Stimulated activated memory B cell treated with anti-CD40 and anti-IgM and Interleukin-4, amounts not matched to agents 10 μg/mL and 1 μg/mL and 100 μg/mL, for 72 hours (primary cell): ENCODE data around the gene NLRP11.
A peak's percentile ranks its signal among the peaks of the same experiment; 100 is the strongest.
"Not testable (repeated sequence)": the region's sequence is repeated elsewhere in the genome, so short reads cannot be mapped to it uniquely, and the experiment has no call there.

ENCODE experiments used
- ATAC-seq: fragments of 150-1000 bp; cut with Tn5 transposase; 2 replicates; pipeline ENCODE4 v1.10.0; 2021
- H3K27ac Mint-ChIP-seq: one replicate; pipeline ENCODE4 v1.8.0; 2022; ENCODE audit warnings: mild to moderate bottlenecking, mixed read lengths
- H3K27me3 Mint-ChIP-seq: one replicate; pipeline ENCODE4 v1.8.0; 2022; ENCODE audit warnings: mixed read lengths
- H3K36me3 Mint-ChIP-seq: one replicate; pipeline ENCODE4 v1.8.0; 2022; ENCODE audit warnings: mixed read lengths
- H3K4me1 Mint-ChIP-seq: one replicate; pipeline ENCODE4 v1.8.0; 2022; ENCODE audit warnings: mixed read lengths
- H3K4me3 Mint-ChIP-seq: one replicate; pipeline ENCODE4 v1.8.0; 2022; ENCODE audit warnings: mild to moderate bottlenecking, moderate library complexity, mixed read lengths
- H3K9me3 Mint-ChIP-seq: one replicate; pipeline ENCODE4 v1.8.0; 2022; ENCODE audit warnings: mixed read lengths

The NLRP11 gene

GRCh38 chr19:55812449-55812848, 19.4 kb downstream of the NLRP11 start:
- no peak overlapping the region for H3K27ac Mint-ChIP-seq
- ATAC-seq, result no peak
- H3K4me3 Mint-ChIP-seq, result no peak overlapping the region
- no peaks in the 10 kb centered on the region for H3K9me3 Mint-ChIP-seq
- H3K27me3 Mint-ChIP-seq, result peaks cover 52% of the 10 kb centered on the region
- H3K4me1 Mint-ChIP-seq, result peaks cover 6% of the 10 kb centered on the region
- peaks cover 4% of the 10 kb centered on the region for H3K36me3 Mint-ChIP-seq

- peaks cover 6% of the 10 kb centered on the region for H3K4me1 Mint-ChIP-seq
- H3K36me3 Mint-ChIP-seq, result peaks cover 4% of the 10 kb centered on the region
- H3K4me3 Mint-ChIP-seq, result no peak overlapping the region
- peaks cover 52% of the 10 kb centered on the region for H3K27me3 Mint-ChIP-seq
- no peak for ATAC-seq
- no peak overlapping the region for H3K27ac Mint-ChIP-seq
- no peaks in the 10 kb centered on the region for H3K9me3 Mint-ChIP-seq
Observed at GRCh38 chr19:55811340-55811739, 20.5 kb downstream of the NLRP11 start.

- Mint-ChIP-seq H3K9me3 (no peaks in the 10 kb centered on the region), H3K27ac (no peak overlapping the region), H3K27me3 (peaks cover 35% of the 10 kb centered on the region), H3K36me3 (peaks cover 8% of the 10 kb centered on the region), H3K4me3 (peak overlapping the region; percentile 36), H3K4me1 (peaks cover 6% of the 10 kb centered on the region)
- ATAC-seq, result peak; percentile 93
Observed at GRCh38 chr19:55809381-55810058, 22.3 kb downstream of the NLRP11 start.

- ATAC-seq, result no peak
- no peak overlapping the region for H3K4me3 Mint-ChIP-seq
Observed at GRCh38 chr19:55802281-55802680, 29.5 kb downstream of the NLRP11 start.

GRCh38 chr19:55801416-55801815, 30.4 kb downstream of the NLRP11 start:
- H3K4me3 Mint-ChIP-seq, result no peak overlapping the region
- ATAC-seq, result peak; percentile 70
- peaks cover 9% of the 10 kb centered on the region for H3K36me3 Mint-ChIP-seq
- peaks cover 3% of the 10 kb centered on the region for H3K9me3 Mint-ChIP-seq
- H3K27ac Mint-ChIP-seq, result peak overlapping the region; percentile 65
- peaks cover 14% of the 10 kb centered on the region for H3K4me1 Mint-ChIP-seq
- H3K27me3 Mint-ChIP-seq, result no peaks in the 10 kb centered on the region

More at GRCh38 chr19:55802281-55802680, 29.5 kb downstream of the NLRP11 start:
- H3K27me3 Mint-ChIP-seq, result no peaks in the 10 kb centered on the region
- H3K9me3 Mint-ChIP-seq, result peaks cover 3% of the 10 kb centered on the region
- H3K4me1 Mint-ChIP-seq, result peaks cover 14% of the 10 kb centered on the region
- no peak overlapping the region for H3K27ac Mint-ChIP-seq
- peaks cover 9% of the 10 kb centered on the region for H3K36me3 Mint-ChIP-seq

DNA sequence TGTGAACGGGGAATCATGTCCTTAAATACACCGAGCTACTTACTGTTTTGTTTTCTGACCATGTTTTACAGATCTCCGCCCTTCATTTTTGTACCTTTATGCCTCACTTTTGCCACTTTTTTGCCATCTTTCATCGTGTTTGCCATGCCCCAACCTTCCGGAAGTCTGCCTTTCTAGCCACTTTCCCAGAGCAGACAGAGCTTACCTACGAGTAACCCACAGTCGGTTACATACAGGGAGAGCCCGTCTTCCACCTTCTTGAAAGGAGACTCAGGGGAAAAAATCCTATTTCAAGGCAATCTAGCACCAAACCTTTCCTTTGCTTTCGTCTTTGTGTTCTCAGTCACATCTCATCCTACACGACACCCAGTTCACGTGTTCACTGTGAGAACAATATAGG, 36.8 kb downstream of the NLRP11 start:
- ATAC-seq, result no peak
- Mint-ChIP-seq H3K4me3 (no peak overlapping the region), H3K9me3 (no peaks in the 10 kb centered on the region), H3K27ac (no peak overlapping the region), H3K36me3 (peaks cover 6% of the 10 kb centered on the region), H3K27me3 (no peaks in the 10 kb centered on the region), H3K4me1 (no peaks in the 10 kb centered on the region)

DNA sequence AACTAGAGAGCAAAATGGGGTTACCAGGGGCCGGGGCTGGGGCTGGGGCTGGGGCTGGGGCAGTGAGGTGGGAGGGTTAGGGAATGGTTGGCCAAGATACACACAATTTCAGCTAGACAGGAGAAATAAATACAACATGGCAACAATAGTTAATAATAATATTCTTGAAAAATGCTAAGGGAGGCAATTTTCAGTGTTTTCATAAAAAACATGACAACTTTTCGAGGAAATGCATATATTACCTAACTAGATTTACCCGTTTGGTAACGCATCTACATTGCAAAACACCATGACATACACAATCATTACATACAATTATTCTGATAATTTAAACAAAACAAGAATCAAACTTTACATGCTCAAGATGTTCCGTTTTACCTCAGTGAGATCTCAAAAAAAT, 50.7 kb downstream of the NLRP11 start:
- Mint-ChIP-seq H3K27me3 (peaks cover 56% of the 10 kb centered on the region), H3K36me3 (no peaks in the 10 kb centered on the region), H3K27ac (no peak overlapping the region), H3K4me3 (no peak overlapping the region), H3K9me3 (peaks cover 3% of the 10 kb centered on the region), H3K4me1 (no peaks in the 10 kb centered on the region)
- no peak for ATAC-seq

- no peak for ATAC-seq
- Mint-ChIP-seq H3K9me3 (peaks cover 3% of the 10 kb centered on the region), H3K4me3 (no peak overlapping the region), H3K36me3 (no peaks in the 10 kb centered on the region), H3K27me3 (peaks cover 74% of the 10 kb centered on the region), H3K4me1 (no peaks in the 10 kb centered on the region), H3K27ac (no peak overlapping the region)
Observed at GRCh38 chr19:55778331-55778730, 53.5 kb downstream of the NLRP11 start.

GRCh38 chr19:55777528-55777927, 54.3 kb downstream of the NLRP11 start:
- Mint-ChIP-seq H3K27ac (no peak overlapping the region), H3K36me3 (no peaks in the 10 kb centered on the region), H3K9me3 (peaks cover 3% of the 10 kb centered on the region), H3K4me3 (no peak overlapping the region), H3K27me3 (peaks cover 74% of the 10 kb centered on the region), H3K4me1 (no peaks in the 10 kb centered on the region)
- no peak for ATAC-seq

DNA sequence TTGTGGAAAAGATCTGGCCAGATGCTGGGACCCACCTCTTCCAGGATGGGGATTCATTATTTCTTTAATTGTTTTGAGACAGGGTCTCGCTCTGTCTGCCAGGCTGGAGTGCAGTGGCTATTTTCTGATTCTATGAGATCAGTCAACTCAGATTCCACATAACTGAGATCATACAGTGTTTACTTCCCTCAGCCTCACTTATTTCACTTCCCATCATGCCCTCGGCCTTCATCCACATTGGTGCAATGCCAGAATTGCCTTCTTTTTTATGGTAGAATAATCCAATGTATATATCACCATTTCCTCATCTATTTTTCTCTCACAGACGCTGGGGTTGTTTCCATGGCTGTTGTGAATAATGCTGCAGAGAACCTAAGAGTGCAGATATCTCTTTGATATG, 62.2 kb downstream of the NLRP11 start:
- peaks cover 42% of the 10 kb centered on the region for H3K27me3 Mint-ChIP-seq
- H3K36me3 Mint-ChIP-seq, ATAC-seq, H3K4me3 Mint-ChIP-seq, H3K27ac Mint-ChIP-seq, H3K4me1 Mint-ChIP-seq: not testable (repeated sequence)
- H3K9me3 Mint-ChIP-seq, result peaks cover 16% of the 10 kb centered on the region

DNA sequence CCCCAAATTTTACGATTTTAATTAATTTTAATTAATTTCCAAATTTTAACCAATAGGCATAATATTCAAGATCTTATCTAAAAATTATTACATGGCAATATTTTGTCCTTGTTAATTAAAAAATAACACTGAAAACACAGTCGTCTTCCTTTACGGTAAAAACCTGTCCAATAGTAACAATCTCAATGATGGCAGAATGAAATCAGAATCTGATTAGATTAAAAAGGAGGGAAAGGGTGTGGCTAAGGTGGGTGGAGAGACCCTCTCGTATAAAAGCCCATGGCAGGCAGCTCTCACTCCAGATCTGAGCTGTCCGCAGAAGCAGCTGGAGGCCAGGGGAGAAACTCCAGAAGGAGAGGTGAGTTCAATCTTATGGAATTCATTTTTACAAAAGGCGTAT, 63.0 kb downstream of the NLRP11 start, which contains the start of gene RFPL4AL1:
TSS of gene RFPL4AL1 (plus strand) at position 301 of the 400 bp plus-strand sequence. CDS start 2,687 bp downstream, outside the sequence.
- not testable (repeated sequence) for H3K4me3 Mint-ChIP-seq, H3K4me1 Mint-ChIP-seq, H3K27ac Mint-ChIP-seq, H3K36me3 Mint-ChIP-seq, ATAC-seq
- H3K9me3 Mint-ChIP-seq, result peaks cover 16% of the 10 kb centered on the region
- H3K27me3 Mint-ChIP-seq, result peaks cover 43% of the 10 kb centered on the region

GRCh38 chr19:55766466-55766865, 65.3 kb downstream of the NLRP11 start:
- Mint-ChIP-seq H3K4me1 (no peaks in the 10 kb centered on the region), H3K27me3 (peaks cover 43% of the 10 kb centered on the region), H3K36me3 (no peaks in the 10 kb centered on the region), H3K4me3 (no peak overlapping the region), H3K27ac (no peak overlapping the region), H3K9me3 (peaks cover 16% of the 10 kb centered on the region)
- ATAC-seq, result no peak

GRCh38 chr19:55758797-55759196, 73.0 kb downstream of the NLRP11 start, which contains the start of gene RFPL4A:
TSS of gene RFPL4A (plus strand) at chr19:55759097. CDS start at chr19:55761801, 2,704 bp downstream.
- not testable (repeated sequence) for ATAC-seq, H3K4me3 Mint-ChIP-seq, H3K4me1 Mint-ChIP-seq, H3K36me3 Mint-ChIP-seq, H3K27ac Mint-ChIP-seq, H3K9me3 Mint-ChIP-seq
- peaks cover 14% of the 10 kb centered on the region for H3K27me3 Mint-ChIP-seq

DNA sequence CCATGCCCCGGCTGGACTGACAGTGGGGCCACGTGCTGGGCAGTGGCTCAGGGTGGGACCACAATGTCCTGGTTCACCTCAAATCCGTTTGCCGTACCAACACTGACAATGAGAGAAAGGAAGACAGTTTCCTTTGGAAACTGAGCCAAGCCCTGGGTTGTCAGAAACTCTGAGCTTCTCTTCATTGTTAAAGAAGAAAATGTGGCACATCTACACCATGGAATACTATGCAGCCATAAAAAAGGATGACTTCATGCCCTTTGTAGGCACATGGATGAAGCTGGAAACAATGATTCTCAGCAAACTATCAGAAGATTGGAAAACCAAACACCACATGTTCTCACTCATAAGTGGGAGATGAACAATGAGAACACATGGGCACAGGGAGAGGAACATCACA, 75.0 kb downstream of the NLRP11 start:
- ATAC-seq, H3K4me1 Mint-ChIP-seq, H3K36me3 Mint-ChIP-seq, H3K9me3 Mint-ChIP-seq, H3K4me3 Mint-ChIP-seq, H3K27ac Mint-ChIP-seq: not testable (repeated sequence)
- peaks cover 23% of the 10 kb centered on the region for H3K27me3 Mint-ChIP-seq

DNA sequence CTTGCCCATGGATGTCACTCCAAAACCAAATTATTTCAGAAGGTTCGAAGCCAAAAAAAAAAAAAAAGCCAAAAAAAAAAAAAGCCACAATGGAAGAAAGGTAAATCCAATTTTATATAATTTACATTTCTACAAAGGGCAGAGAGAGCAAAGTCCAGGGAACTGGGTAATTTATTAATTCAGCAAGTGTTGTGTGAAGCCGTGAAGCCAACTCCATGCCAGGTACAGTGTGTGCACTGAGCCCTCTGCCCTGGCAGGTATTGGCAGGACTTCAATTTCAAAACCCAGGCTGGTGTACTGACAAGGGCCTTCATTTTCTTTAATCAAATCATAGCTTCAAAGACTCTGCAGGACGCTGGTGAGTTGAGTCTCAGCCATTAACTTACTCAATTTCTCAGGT, 78.4 kb downstream of the NLRP11 start:
- Mint-ChIP-seq H3K36me3 (no peaks in the 10 kb centered on the region), H3K27me3 (peaks cover 16% of the 10 kb centered on the region), H3K9me3 (no peaks in the 10 kb centered on the region), H3K4me1 (no peaks in the 10 kb centered on the region), H3K27ac (no peak overlapping the region), H3K4me3 (no peak overlapping the region)
- ATAC-seq, result no peak

DNA sequence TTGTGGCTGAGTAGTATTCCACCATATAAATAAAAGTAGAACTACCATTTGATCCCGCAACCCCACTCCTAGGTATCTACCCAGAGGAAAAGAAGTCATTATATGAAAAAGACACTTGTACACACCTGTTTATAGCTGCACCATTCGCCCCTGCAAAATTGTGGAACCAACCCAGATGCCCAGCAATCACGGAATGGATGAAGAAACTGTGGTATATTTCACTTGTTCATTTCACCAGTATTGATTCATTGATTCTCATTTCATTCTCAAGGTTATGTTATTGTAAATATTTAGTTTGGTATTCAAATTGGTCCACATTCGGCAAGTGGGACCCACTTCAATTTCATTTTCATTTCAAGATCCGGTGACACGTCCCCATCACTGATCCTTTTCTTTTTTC, 81.1 kb downstream of the NLRP11 start:
- ATAC-seq, result no peak
- no peak overlapping the region for H3K27ac Mint-ChIP-seq
- no peaks in the 10 kb centered on the region for H3K4me1 Mint-ChIP-seq

More for the DNA sequence above, 81.1 kb downstream of the NLRP11 start:
- no peaks in the 10 kb centered on the region for H3K9me3 Mint-ChIP-seq
- no peaks in the 10 kb centered on the region for H3K36me3 Mint-ChIP-seq
- H3K4me3 Mint-ChIP-seq, result no peak overlapping the region
- H3K27me3 Mint-ChIP-seq, result peaks cover 9% of the 10 kb centered on the region
